ACC112 (cell line): Measurements from ENCODE around the gene TNXB.

Experiments
- H2AFZ ChIP-seq: fragments of 200-600 bp; sonication (generic); one replicate; pipeline ENCODE4 v1.6.0; 2017; ENCODE audit warnings: antibody characterized with exemption, low read length; ENCODE audit not compliant: unreplicated experiment
- H3K27ac ChIP-seq: fragments of 200-600 bp; sonication (generic); 2 replicates; pipeline ENCODE4 v1.5.1; 2014; ENCODE audit warnings: low read depth, mild to moderate bottlenecking, antibody characterized with exemption, low read length, moderate library complexity
- H3K27me3 ChIP-seq: fragments of 200-600 bp; sonication (generic); 2 replicates; pipeline ENCODE4 v1.6.1; 2014; ENCODE audit warnings: mild to moderate bottlenecking, antibody characterized with exemption, low read length, moderate library complexity, mixed read lengths; ENCODE audit not compliant: insufficient read depth
- H3K36me3 ChIP-seq: fragments of 200-600 bp; sonication (generic); 2 replicates; pipeline ENCODE4 v1.6.1; 2016; ENCODE audit warnings: mild to moderate bottlenecking, antibody characterized with exemption, low read length, moderate library complexity, mixed read lengths; ENCODE audit not compliant: insufficient read depth
- H3K4me1 ChIP-seq: fragments of 200-600 bp; sonication (generic); one replicate; pipeline ENCODE4 v1.6.1; 2016; ENCODE audit warnings: low read length, mixed read lengths; ENCODE audit not compliant: insufficient read depth, unreplicated experiment, control insufficient read depth
- H3K4me3 ChIP-seq: fragments of 200-600 bp; sonication (generic); 2 replicates; pipeline ENCODE4 v1.5.1; 2014; ENCODE audit warnings: mild to moderate bottlenecking, low read depth, low read length
- H3K79me2 ChIP-seq: fragments of 200-600 bp; sonication (generic); one replicate; pipeline ENCODE4 v1.6.0; 2016; ENCODE audit warnings: low read length; ENCODE audit not compliant: control insufficient read depth, unreplicated experiment, insufficient read depth

Gene TNXB, protein sequence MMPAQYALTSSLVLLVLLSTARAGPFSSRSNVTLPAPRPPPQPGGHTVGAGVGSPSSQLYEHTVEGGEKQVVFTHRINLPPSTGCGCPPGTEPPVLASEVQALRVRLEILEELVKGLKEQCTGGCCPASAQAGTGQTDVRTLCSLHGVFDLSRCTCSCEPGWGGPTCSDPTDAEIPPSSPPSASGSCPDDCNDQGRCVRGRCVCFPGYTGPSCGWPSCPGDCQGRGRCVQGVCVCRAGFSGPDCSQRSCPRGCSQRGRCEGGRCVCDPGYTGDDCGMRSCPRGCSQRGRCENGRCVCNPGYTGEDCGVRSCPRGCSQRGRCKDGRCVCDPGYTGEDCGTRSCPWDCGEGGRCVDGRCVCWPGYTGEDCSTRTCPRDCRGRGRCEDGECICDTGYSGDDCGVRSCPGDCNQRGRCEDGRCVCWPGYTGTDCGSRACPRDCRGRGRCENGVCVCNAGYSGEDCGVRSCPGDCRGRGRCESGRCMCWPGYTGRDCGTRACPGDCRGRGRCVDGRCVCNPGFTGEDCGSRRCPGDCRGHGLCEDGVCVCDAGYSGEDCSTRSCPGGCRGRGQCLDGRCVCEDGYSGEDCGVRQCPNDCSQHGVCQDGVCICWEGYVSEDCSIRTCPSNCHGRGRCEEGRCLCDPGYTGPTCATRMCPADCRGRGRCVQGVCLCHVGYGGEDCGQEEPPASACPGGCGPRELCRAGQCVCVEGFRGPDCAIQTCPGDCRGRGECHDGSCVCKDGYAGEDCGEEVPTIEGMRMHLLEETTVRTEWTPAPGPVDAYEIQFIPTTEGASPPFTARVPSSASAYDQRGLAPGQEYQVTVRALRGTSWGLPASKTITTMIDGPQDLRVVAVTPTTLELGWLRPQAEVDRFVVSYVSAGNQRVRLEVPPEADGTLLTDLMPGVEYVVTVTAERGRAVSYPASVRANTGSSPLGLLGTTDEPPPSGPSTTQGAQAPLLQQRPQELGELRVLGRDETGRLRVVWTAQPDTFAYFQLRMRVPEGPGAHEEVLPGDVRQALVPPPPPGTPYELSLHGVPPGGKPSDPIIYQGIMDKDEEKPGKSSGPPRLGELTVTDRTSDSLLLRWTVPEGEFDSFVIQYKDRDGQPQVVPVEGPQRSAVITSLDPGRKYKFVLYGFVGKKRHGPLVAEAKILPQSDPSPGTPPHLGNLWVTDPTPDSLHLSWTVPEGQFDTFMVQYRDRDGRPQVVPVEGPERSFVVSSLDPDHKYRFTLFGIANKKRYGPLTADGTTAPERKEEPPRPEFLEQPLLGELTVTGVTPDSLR (N-terminal part only)

DNA sequence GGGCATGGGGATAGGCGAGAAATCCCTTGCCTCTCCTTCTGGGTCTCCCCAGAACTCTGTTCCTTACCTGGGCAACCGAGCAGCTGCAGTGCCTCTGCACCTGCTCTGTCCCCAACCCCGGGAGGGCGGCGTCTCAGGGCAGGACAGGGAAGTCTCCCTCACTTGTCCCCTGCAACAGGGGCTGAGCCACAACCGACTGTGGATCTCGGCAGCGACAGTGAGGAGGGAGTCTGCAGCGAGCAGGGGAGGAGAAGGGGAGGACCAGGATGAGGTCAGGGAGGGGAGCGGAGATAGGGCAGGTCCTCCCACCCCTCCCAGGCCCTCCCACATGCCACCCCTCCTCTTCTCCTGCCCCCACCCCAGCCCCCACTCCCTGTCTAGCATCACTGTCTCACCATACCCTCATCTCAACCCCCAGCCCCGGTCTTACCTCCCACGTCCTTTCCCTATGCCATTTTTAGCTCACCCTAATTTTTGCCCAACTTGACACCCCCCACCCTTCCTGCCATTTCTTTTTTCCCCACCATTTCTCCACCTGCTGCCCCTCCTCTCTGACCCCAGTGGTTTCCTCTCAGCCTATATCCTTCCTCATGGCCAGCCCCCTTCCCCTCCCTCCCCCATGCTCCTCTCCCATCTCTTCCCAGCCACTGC is at the start of gene TNXB:
TNXB (minus strand) TSS at position 225 of the 651 bp plus-strand sequence. CDS start 11,140 bp downstream, outside the sequence.
- Histone ChIP-seq H3K27ac (peak within 1 kb of the TSS; percentile 69), H3K27me3 (no peaks in the 10 kb centered on the region), H3K79me2 (no peaks in the 10 kb centered on the region), H2AFZ (no peak within 1 kb of the TSS), H3K4me1 (peaks cover 49% of the 10 kb centered on the region), H3K36me3 (no peaks in the 10 kb centered on the region), H3K4me3 (peak within 1 kb of the TSS; percentile 66)

DNA sequence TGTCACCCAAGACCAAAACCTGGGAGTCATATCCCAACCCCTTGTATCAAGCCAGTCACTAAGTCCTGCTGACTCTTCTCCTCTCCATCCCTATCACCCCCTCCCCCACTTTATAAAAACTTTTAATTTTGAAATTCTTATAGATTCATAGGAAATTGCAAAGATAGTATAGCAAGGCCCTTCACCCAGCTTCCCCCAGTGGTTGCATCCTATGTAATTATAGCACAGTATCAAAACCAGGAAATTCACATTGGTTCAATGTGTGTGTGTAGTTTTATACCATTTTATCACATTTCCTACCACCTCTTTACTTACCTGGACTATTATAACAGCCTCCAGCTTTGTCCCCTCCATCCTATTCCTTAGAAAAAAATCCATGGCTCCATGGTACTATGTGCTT is 48.9 kb upstream of the TNXB start:
- Histone ChIP-seq H3K4me1 (peaks cover 10% of the 10 kb centered on the region), H3K27me3 (no peaks in the 10 kb centered on the region), H3K4me3 (no peak overlapping the region), H3K36me3 (peaks cover 12% of the 10 kb centered on the region; the same call in 1 of the 2 replicates), H3K79me2 (peaks cover 20% of the 10 kb centered on the region), H3K27ac (no peak overlapping the region), H2AFZ (no peak overlapping the region)

GRCh38 chr6:32156891-32157290 is 47.8 kb upstream of the TNXB start:
- Histone ChIP-seq H2AFZ (no peak overlapping the region), H3K79me2 (peaks cover 20% of the 10 kb centered on the region), H3K27me3 (no peaks in the 10 kb centered on the region), H3K4me1 (peaks cover 18% of the 10 kb centered on the region), H3K4me3 (no peak overlapping the region), H3K36me3 (peaks cover 12% of the 10 kb centered on the region; the same call in 1 of the 2 replicates), H3K27ac (no peak overlapping the region)

DNA sequence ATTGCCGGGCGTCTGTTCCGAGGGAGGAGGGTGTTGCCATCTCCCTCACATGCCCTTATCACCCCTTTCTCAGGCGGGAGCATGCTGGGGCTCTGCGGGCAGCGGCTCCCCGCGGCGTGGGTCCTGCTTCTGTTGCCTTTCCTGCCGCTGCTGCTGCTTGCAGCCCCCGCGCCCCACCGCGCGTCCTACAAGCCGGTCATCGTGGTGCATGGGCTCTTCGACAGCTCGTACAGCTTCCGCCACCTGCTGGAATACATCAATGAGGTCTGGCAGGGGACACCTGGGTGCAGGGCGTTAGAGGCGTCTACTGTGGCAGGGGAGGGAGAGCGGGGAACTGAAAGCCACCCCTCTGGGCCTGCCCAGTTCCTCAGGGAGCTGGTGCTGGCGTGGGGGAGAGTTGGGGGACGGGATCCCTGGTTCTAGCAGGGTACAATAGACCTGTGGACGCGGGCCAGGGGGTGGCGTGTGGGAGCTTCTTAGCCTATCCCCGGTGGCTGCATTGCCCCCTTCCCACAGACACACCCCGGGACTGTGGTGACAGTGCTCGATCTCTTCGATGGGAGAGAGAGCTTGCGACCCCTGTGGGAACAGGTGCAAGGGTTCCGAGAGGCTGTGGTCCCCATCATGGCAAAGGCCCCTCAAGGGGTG is 45.5 kb upstream of the TNXB start:
- H3K79me2 ChIP-seq: peaks cover 20% of the 10 kb centered on the region
- peaks cover 23% of the 10 kb centered on the region for H3K4me1 ChIP-seq
- H3K36me3 ChIP-seq: peaks cover 12% of the 10 kb centered on the region; the same call in 1 of the 2 replicates
- H3K27me3 ChIP-seq: no peaks in the 10 kb centered on the region
- H3K4me3 ChIP-seq: peak overlapping the region; percentile 96
- H2AFZ ChIP-seq: peak overlapping the region; percentile 77
- H3K27ac ChIP-seq: peak overlapping the region; percentile 75

- H3K27ac ChIP-seq: peak within 1 kb of the TSS; percentile 75
These were observed 44.7 kb upstream of the TNXB start, which contains the start of gene PPT2 for GRCh38 chr6:32153564-32154513. PPT2 (plus strand) TSS chr6:32154141; CDS start chr6:32154595, 454 bp downstream.

GRCh38 chr6:32152769-32153563 is 43.8 kb upstream of the TNXB start:
- peak overlapping the region; percentile 4 for H2AFZ ChIP-seq
- H3K27me3 ChIP-seq: no peaks in the 10 kb centered on the region
- peaks cover 23% of the 10 kb centered on the region for H3K4me1 ChIP-seq
- H3K4me3 ChIP-seq: peak overlapping the region; percentile 96
- peaks cover 7% of the 10 kb centered on the region; the same call in 1 of the 2 replicates for H3K36me3 ChIP-seq
- H3K79me2 ChIP-seq: peaks cover 20% of the 10 kb centered on the region
- peak overlapping the region; percentile 75 for H3K27ac ChIP-seq

More at GRCh38 chr6:32153564-32154513, 44.7 kb upstream of the TNXB start, which contains the start of gene PPT2:
- Histone ChIP-seq H3K27me3 (no peaks in the 10 kb centered on the region), H3K79me2 (peaks cover 20% of the 10 kb centered on the region), H3K4me1 (peaks cover 23% of the 10 kb centered on the region), H3K36me3 (peaks cover 12% of the 10 kb centered on the region; the same call in 1 of the 2 replicates), H2AFZ (peak within 1 kb of the TSS; percentile 77), H3K4me3 (peak within 1 kb of the TSS; percentile 96)

- peaks cover 20% of the 10 kb centered on the region for H3K79me2 ChIP-seq
- H3K4me3 ChIP-seq: peak within 1 kb of the TSS; percentile 96
- H2AFZ ChIP-seq: peak within 1 kb of the TSS; percentile 4
- peaks cover 23% of the 10 kb centered on the region for H3K4me1 ChIP-seq
- H3K27me3 ChIP-seq: no peaks in the 10 kb centered on the region
- 0 out of 2 replicates have a peak, but pooled peaks cover 3% of the 10 kb centered on the region for H3K36me3 ChIP-seq
- H3K27ac ChIP-seq: peak within 1 kb of the TSS; percentile 75
These were observed 43.0 kb upstream of the TNXB start, which contains the start of gene PRRT1 for GRCh38 chr6:32151863-32152768. PRRT1 (minus strand) TSS chr6:32151939; CDS start chr6:32151827, 112 bp downstream.
